Measurements from ENCODE around the gene RAB11FIP3. TPM values are rescaled to one million over a fixed set of nuclear protein-coding genes. Genes with fewer than 3 reads are reported as not detected.

RAB11FIP3 gene
- total and polyA plus RNA-seq, 10 donors = 12.3 to 52.7 (median 35.5) TPM

DNA sequence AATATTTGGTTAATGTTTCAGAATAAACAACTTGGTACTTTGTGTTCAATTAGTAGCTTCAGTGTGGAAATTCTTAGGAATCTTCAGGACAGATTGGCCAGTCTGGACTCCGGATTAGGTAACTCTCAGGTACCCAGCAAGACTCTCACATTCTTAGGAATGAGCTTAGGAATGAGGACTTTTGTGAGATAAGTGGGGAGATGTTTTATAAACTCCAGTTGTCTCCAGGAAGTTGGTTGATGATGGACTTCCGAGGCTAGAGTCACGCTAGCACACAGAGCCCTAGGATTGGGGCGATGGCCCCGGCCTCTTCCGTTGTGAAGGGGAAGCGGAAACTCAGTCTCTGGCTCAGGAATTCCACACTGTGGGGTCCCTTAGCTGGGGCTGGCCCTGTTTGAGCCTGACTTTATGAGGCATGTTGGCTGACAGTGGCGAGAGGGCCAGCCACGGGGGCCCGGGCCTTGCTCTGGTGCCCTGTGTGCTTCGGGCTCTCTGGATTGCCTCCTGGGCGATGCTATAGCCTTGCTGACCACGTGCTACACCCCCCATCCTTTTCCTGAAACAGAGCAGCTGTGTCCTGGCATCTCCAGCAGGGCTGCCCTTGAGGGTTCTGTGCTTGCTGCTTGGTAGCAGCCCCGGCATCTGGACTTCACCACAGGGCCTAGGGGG lies 32.4 kb downstream of the RAB11FIP3 start:
- peaks cover 0 to 23% (median 8%) of the 10 kb centered on the region in 6 donors for H3K36me3 ChIP-seq
- TF ChIP-seq POLR2AphosphoS5 (IDR thresholded peaks at IDR 0.05) (peak; percentile 10 to 47 (median 40)), POLR2A (IDR thresholded peaks at IDR 0.05) (no peak)
- TF ChIP-seq, protein P1, sequence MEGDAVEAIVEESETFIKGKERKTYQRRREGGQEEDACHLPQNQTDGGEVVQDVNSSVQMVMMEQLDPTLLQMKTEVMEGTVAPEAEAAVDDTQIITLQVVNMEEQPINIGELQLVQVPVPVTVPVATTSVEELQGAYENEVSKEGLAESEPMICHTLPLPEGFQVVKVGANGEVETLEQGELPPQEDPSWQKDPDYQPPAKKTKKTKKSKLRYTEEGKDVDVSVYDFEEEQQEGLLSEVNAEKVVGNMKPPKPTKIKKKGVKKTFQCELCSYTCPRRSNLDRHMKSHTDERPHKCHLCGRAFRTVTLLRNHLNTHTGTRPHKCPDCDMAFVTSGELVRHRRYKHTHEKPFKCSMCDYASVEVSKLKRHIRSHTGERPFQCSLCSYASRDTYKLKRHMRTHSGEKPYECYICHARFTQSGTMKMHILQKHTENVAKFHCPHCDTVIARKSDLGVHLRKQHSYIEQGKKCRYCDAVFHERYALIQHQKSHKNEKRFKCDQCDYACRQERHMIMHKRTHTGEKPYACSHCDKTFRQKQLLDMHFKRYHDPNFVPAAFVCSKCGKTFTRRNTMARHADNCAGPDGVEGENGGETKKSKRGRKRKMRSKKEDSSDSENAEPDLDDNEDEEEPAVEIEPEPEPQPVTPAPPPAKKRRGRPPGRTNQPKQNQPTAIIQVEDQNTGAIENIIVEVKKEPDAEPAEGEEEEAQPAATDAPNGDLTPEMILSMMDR (IDR thresholded peaks at IDR 0.05 in 8 of 11, conservative IDR thresholded peaks at IDR 0.05 in 3 of 11) = no peak
- H3K27ac ChIP-seq = peak overlapping the region in 6 of 8 donors; percentile 16 to 78 (median 48)
- no peaks in the 10 kb centered on the region for H3K9me3 ChIP-seq
- peaks cover 0 to 15% (median 0%) of the 10 kb centered on the region in 6 donors for H3K4me1 ChIP-seq
- WGBS, 5 donors = 65 to 83% (median 68%) methylated on average over 13 to 14 of the region's 14 CpGs
- intact Hi-C loops (cut with DNase I; ENCODE audit: low total_unique reads) = no loop called here
- no peaks in the 10 kb centered on the region for H3K27me3 ChIP-seq (replicated peaks in 1 of 7)
- H3K4me3 ChIP-seq = no peak overlapping the region
- DNase-seq = no peak

DNA sequence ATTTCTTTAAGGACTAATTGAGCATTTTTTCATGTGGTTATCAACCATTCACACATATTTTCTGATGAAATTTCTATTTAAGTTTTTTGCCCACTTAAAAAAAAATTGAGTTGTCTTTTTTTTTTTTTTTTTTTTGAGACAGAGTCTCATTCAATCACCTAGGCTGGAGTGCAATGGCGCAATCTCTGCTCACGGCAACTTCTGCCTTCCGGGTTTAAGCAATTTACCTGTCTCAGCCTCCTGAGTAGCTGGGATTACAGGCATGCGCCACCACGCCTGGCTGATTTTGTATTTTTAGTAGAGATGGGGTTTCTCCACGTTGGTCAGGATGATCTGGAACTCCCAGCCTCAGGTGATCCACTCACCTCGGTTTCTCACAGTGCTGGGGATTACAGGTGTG lies 34.3 kb downstream of the RAB11FIP3 start:
- Histone ChIP-seq H3K9me3 (no peaks in the 10 kb centered on the region), H3K4me1 (peaks cover 0 to 15% (median 0%) of the 10 kb centered on the region in 6 donors), H3K36me3 (peaks cover 0 to 35% (median 8%) of the 10 kb centered on the region in 6 donors), H3K27ac (no peak overlapping the region), H3K27me3 (replicated peaks in 1 of 7) (no peaks in the 10 kb centered on the region), H3K4me3 (no peak overlapping the region)
- TF ChIP-seq POLR2A (IDR thresholded peaks at IDR 0.05) = no peak
- no peak for TF ChIP-seq POLR2AphosphoS5 (IDR thresholded peaks at IDR 0.05)
- TF ChIP-seq, protein P1 (IDR thresholded peaks at IDR 0.05 in 8 of 11, conservative IDR thresholded peaks at IDR 0.05 in 3 of 11) = no peak
- intact Hi-C loops (cut with DNase I; ENCODE audit: low total_unique reads) = no loop called here
- DNase-seq = no peak
- 76 to 92% (median 81%) methylated on average over 7 of the region's 7 CpGs for WGBS, 5 donors

DNA sequence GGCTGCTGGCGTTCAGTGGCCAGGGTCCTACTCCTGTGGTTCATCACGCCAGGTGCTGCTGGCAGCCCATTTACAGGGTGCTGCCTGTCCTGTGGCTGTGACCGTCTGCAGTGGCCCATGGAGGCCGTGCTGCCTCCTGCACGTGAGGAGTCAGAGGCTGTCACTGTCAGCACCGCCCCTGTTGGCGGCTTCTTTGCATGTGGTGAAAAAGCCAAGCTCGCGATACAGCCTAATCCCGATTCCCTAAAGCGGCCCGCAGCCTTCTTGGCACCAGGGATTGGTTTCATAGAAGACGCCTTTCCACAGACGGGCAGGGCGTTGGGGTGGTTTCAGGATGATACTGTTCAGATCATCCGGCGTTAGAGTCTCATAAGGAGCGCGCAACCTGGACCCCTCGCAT lies 35.3 kb downstream of the RAB11FIP3 start:
- Histone ChIP-seq H3K9me3 (no peaks in the 10 kb centered on the region), H3K27ac (no peak overlapping the region), H3K27me3 (replicated peaks in 1 of 7) (no peaks in the 10 kb centered on the region), H3K4me3 (no peak overlapping the region), H3K36me3 (peaks cover 0 to 35% (median 8%) of the 10 kb centered on the region in 6 donors), H3K4me1 (peaks cover 0 to 15% (median 0%) of the 10 kb centered on the region in 6 donors)
- no peak for DNase-seq
- WGBS, 5 donors = 89 to 93% (median 93%) methylated on average over 18 to 20 of the region's 20 CpGs
- intact Hi-C loops (cut with DNase I; ENCODE audit: low total_unique reads) = no loop called here
- TF ChIP-seq POLR2AphosphoS5 (IDR thresholded peaks at IDR 0.05) (no peak), POLR2A (IDR thresholded peaks at IDR 0.05) (no peak)
- TF ChIP-seq, protein P1 (IDR thresholded peaks at IDR 0.05 in 8 of 11, conservative IDR thresholded peaks at IDR 0.05 in 3 of 11) = no peak

DNA sequence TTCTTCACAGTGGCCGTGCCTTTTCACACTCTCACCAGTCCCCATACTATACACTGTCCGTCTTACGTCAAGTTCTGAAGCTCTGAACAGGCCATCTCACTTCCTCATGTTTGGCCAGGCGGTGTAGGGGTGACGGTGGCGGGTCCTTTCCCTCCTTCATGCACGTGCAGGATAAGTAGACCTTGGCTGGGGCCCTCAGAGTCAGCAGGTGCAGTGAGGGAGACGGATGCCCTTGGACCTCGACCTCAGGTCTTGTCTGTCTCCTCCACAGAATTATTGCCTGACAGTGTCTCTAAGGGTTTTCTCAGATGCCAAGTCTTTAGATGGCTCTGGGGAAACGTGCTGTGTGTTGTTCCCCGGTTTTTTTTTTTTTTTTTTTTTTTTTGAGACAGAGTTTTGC lies 37.6 kb downstream of the RAB11FIP3 start:
- 79 to 88% (median 82%) methylated on average over 9 to 11 of the region's 11 CpGs for WGBS, 5 donors
- Histone ChIP-seq H3K27ac (no peak overlapping the region), H3K27me3 (replicated peaks in 1 of 7) (no peaks in the 10 kb centered on the region), H3K4me1 (peaks cover 0 to 12% (median 0%) of the 10 kb centered on the region in 6 donors), H3K9me3 (no peaks in the 10 kb centered on the region), H3K4me3 (no peak overlapping the region), H3K36me3 (peaks cover 0 to 35% (median 8%) of the 10 kb centered on the region in 6 donors)
- no peak for DNase-seq
- intact Hi-C loops (cut with DNase I; ENCODE audit: low total_unique reads) = no loop called here
- TF ChIP-seq, protein P1 (IDR thresholded peaks at IDR 0.05 in 8 of 11, conservative IDR thresholded peaks at IDR 0.05 in 3 of 11) = no peak
- no peak for TF ChIP-seq POLR2A (IDR thresholded peaks at IDR 0.05)
- no peak for TF ChIP-seq POLR2AphosphoS5 (IDR thresholded peaks at IDR 0.05)

Data from spleen (tissue), 11 donors.